Gastroesophageal sphincter (tissue), 3 donors: Measurements from ENCODE around the gene TFAP2B.

Source experiments
- CTCF ChIP-seq, 4 experiments: fragments of 200-600 bp in 2 of 4; fragments of 450-650 bp in 2 of 4; sonication (generic) in 1 of 4; IDR thresholded peaks; one replicate each; pipeline ENCODE4 v1.5.1; 2017 to 2019; ENCODE audit warnings: antibody characterized with exemption in 4 of 4, mild to moderate bottlenecking in 2 of 4, moderate library complexity in 2 of 4
- POLR2AphosphoS5 ChIP-seq: sonication (generic); formaldehyde crosslinking; IDR thresholded peaks from one replicate; pipeline ENCODE4 v1.6.1; 2017; ENCODE audit warnings: antibody characterized with exemption

GRCh38 chr6:50840811-50841192 is 22.1 kb downstream of the TFAP2B start:
- TF ChIP-seq CTCF (IDR thresholded peaks at IDR 0.05) (no peak), POLR2AphosphoS5 (no peak)
